ENCODE results near the gene RABGEF1.
"Not testable (repeated sequence)": the region's sequence is repeated elsewhere in the genome, so short reads cannot be mapped to it uniquely, and the experiment has no call there.

Gene RABGEF1

GRCh38 chr7:66765322-66766025 is 24.9 kb downstream of the RABGEF1 start:
- not testable (repeated sequence) for DNase-seq (ENCODE audit: low spot score)

GRCh38 chr7:66766041-66766440 is 25.5 kb downstream of the RABGEF1 start:
- no peak for DNase-seq (ENCODE audit: low spot score)

- DNase-seq (ENCODE audit: low spot score), result not testable (repeated sequence)
Observed at GRCh38 chr7:66767486-66767885, 27.0 kb downstream of the RABGEF1 start.

- DNase-seq (ENCODE audit: low spot score), result no peak
Observed at GRCh38 chr7:66768865-66769832, 28.6 kb downstream of the RABGEF1 start.

- no peak for DNase-seq (ENCODE audit: low spot score)
Observed at GRCh38 chr7:66769833-66770512, 29.4 kb downstream of the RABGEF1 start.

- DNase-seq (ENCODE audit: low spot score), result no peak
Observed at GRCh38 chr7:66771795-66772194, 31.3 kb downstream of the RABGEF1 start.

- DNase-seq (ENCODE audit: low spot score), result not testable (repeated sequence)
Observed at GRCh38 chr7:66773744-66774143, 33.2 kb downstream of the RABGEF1 start.

GRCh38 chr7:66776383-66776782 is 35.9 kb downstream of the RABGEF1 start:
- not testable (repeated sequence) for DNase-seq (ENCODE audit: low spot score)

GRCh38 chr7:66776800-66777442 is 36.4 kb downstream of the RABGEF1 start:
- DNase-seq (ENCODE audit: low spot score), result no peak

GRCh38 chr7:66778201-66778600 is 37.7 kb downstream of the RABGEF1 start:
- DNase-seq (ENCODE audit: low spot score), result no peak

GRCh38 chr7:66779669-66780409 is 39.3 kb downstream of the RABGEF1 start:
- no peak for DNase-seq (ENCODE audit: low spot score)

GRCh38 chr7:66781408-66782090 is 41.0 kb downstream of the RABGEF1 start:
- DNase-seq (ENCODE audit: low spot score), result no peak

GRCh38 chr7:66782875-66783274 is 42.3 kb downstream of the RABGEF1 start:
- not testable (repeated sequence) for DNase-seq (ENCODE audit: low spot score)

GRCh38 chr7:66783887-66784595 is 43.5 kb downstream of the RABGEF1 start:
- not testable (repeated sequence) for DNase-seq (ENCODE audit: low spot score)

- DNase-seq (ENCODE audit: low spot score), result no peak
Observed at GRCh38 chr7:66790196-66790595, 49.7 kb downstream of the RABGEF1 start.

- no peak for DNase-seq (ENCODE audit: low spot score)
Observed at GRCh38 chr7:66790725-66791124, 50.2 kb downstream of the RABGEF1 start.

GRCh38 chr7:66800591-66800990 is 60.1 kb downstream of the RABGEF1 start:
- no peak for DNase-seq (ENCODE audit: low spot score)

- DNase-seq (ENCODE audit: low spot score), result no peak
Observed at GRCh38 chr7:66804001-66804400, 63.5 kb downstream of the RABGEF1 start.

- no peak for DNase-seq (ENCODE audit: low spot score)
Observed at GRCh38 chr7:66807736-66808135, 67.2 kb downstream of the RABGEF1 start.

- no peak for DNase-seq (ENCODE audit: low spot score)
Observed at GRCh38 chr7:66810716-66811115, 70.2 kb downstream of the RABGEF1 start.

Measured in CD4-positive, alpha-beta T cell treated with Interleukin-2 at 100 ng/mL for 4 hours (primary cell).